Psoas muscle (tissue), 8 donors: Measurements from ENCODE around the gene PLEKHG5. TPM values are rescaled to one million over a fixed set of nuclear protein-coding genes. Genes with fewer than 3 reads are reported as not detected.

ENCODE experiments used
- ATAC-seq, 4 donors: fragments of 200-7000 bp; cut with Tn5 transposase; one replicate each; pipeline ENCODE4 v1.9.1; 2020; ENCODE audit warnings: moderate library complexity in 3 of 4, mild to moderate bottlenecking in 2 of 4
- DNase-seq, 2 donors: peaks; one replicate each; pipeline ENCODE4 v3.0.0-alpha.2; 2020
- H3K27ac ChIP-seq: fragments of 200-600 bp; one replicate; pipeline ENCODE4 v1.8.0; 2022
- H3K27me3 ChIP-seq, 3 donors: fragments of 200-600 bp in 1 of 3; one replicate each; pipeline versions ENCODE4 v1.6.1 to v1.8.0; 2013 to 2022; ENCODE audit warnings: low read length in 2 of 3, mild to moderate bottlenecking in 2 of 3, moderate library complexity in 1 of 3; ENCODE audit not compliant: insufficient read depth in 3 of 3
- H3K36me3 ChIP-seq, 2 donors: fragments of 200-600 bp in 1 of 2; one replicate each; pipeline versions ENCODE4 v1.6.1 to v1.8.0; 2013 to 2022; ENCODE audit warnings: low read depth in 1 of 2, mild to moderate bottlenecking in 1 of 2, moderate library complexity in 1 of 2; ENCODE audit not compliant: insufficient read depth in 1 of 2
- H3K4me1 ChIP-seq: fragments of 200-600 bp; one replicate; pipeline ENCODE4 v1.8.0; 2022
- H3K4me3 ChIP-seq: fragments of 200-600 bp; one replicate; pipeline ENCODE4 v1.8.0; 2022; ENCODE audit warnings: mild to moderate bottlenecking
- H3K9me3 ChIP-seq: fragments of 200-600 bp; one replicate; pipeline ENCODE4 v1.8.0; 2022
- CTCF ChIP-seq: fragments of 200-600 bp; IDR thresholded peaks from one replicate; pipeline ENCODE4 v1.8.0; 2022; ENCODE audit warnings: antibody characterized with exemption
- WGBS, 3 donors: extraction: QIAGEN DNeasy Blood & Tissue Kit; methylation state at CpG; one replicate each; pipeline versions ENCODE4 v1.1.6 to v1.1.7; 2013; 5-methylcytosine and 5-hydroxymethylcytosine counted together
- intact Hi-C, 2 donors: fragments of 100-400 bp; cut with DNase I; formaldehyde crosslinking; loops; one replicate each; pipeline versions ENCODE4 v1.11.0 to v1.14.2; 2022
- polyA plus RNA-seq, 3 donors: library from polyadenylated mRNA; stranded (reverse); fragments of 200-250 nt; gene quantifications; one replicate each; pipeline ENCODE4 v1.2.3, GENCODE V29; 2013
- total RNA-seq, 4 donors: library from RNA; stranded (reverse); fragmentation: NEBNext Ultra II Directional in 2 of 4; extraction: Animal tissue kit (Norgen Biotek cat#: 25700) in 2 of 4; gene quantifications; one replicate each; pipeline versions ENCODE4 v1.2.1 to v1.2.4, GENCODE V29; 2021 to 2023
- donor health status: healthy with polysubstance abuse.
- donor health status: DM: no; HTN: no; CAD: no; lungs with moderate emphysema.
- donor health status: Bipolar disorder and iron deficiency.
- donor health status: healthy.
- donor health status: DM: yes; HTN: yes; CAD: no.
- donor health status: DM: no; HTN: no; CAD: no.
- donor health status: DM: no; HTN: no; CAD: no.
- donor health status: DM: yes; HTN: yes; CAD: no.

Gene PLEKHG5
- total and polyA plus RNA-seq, 7 donors: 1.5 to 3.3 (median 2.6) TPM

- intact Hi-C loops: no loop called here
- WGBS, 3 donors: 47 to 53% (median 49%) methylated on average over 8 of the region's 8 CpGs
- no peak for ATAC-seq
Observed at GRCh38 chr1:6417961-6418667, 73.4 kb downstream of the PLEKHG5 start.

More at GRCh38 chr1:6417961-6418667, 73.4 kb downstream of the PLEKHG5 start:
- no peak for DNase-seq
- no peak overlapping the region for H3K4me3 ChIP-seq
- no peaks in the 10 kb centered on the region for H3K9me3 ChIP-seq
- no peaks in the 10 kb centered on the region for H3K36me3 ChIP-seq
- H3K27ac ChIP-seq: no peak overlapping the region
- H3K27me3 ChIP-seq: peaks cover 0 to 97% (median 43%) of the 10 kb centered on the region in 3 donors
- TF ChIP-seq CTCF: no peak
- H3K4me1 ChIP-seq: peaks cover 18% of the 10 kb centered on the region

Other genes starting within 250 kb of the PLEKHG5 start
- gene HES3, start 247.5 kb downstream of the PLEKHG5 start, total RNA-seq: not detected
- not detected for gene HES3, start 247.5 kb downstream of the PLEKHG5 start, polyA plus RNA-seq
- gene GPR153, start 230.6 kb downstream of the PLEKHG5 start, total RNA-seq: 1 to 10 TPM; 2.2 to 3.5 (median 2.9) TPM
- 1 to 10 TPM in 1 of 3 donors, under 1 TPM in 2; 0.49 to 1.6 (median 0.75) TPM for gene GPR153, start 230.6 kb downstream of the PLEKHG5 start, polyA plus RNA-seq
- 1 to 10 TPM; 3.5 to 4.9 (median 4.0) TPM for gene ACOT7, start 97.9 kb downstream of the PLEKHG5 start, total RNA-seq
- 10 to 100 TPM in 1 of 3 donors, 1 to 10 TPM in 2; 2.3 to 12.4 (median 4.9) TPM for gene ACOT7, start 97.9 kb downstream of the PLEKHG5 start, polyA plus RNA-seq
- gene HES2, start 71.7 kb downstream of the PLEKHG5 start, total RNA-seq: under 1 TPM in 1 of 4 donors, not detected in 3; 0.06 TPM
- under 1 TPM in 1 of 3 donors, not detected in 2; 0.13 TPM for gene HES2, start 71.7 kb downstream of the PLEKHG5 start, polyA plus RNA-seq
- gene ESPN, start 66.9 kb downstream of the PLEKHG5 start, total RNA-seq: not detected
- gene ESPN, start 66.9 kb downstream of the PLEKHG5 start, polyA plus RNA-seq: under 1 TPM in 1 of 3 donors, not detected in 2; 0.12 TPM
- gene TNFRSF25, start 25.5 kb downstream of the PLEKHG5 start, total RNA-seq: 1 to 10 TPM; 1.5 to 2.6 (median 2.2) TPM
- gene TNFRSF25, start 25.5 kb downstream of the PLEKHG5 start, polyA plus RNA-seq: 1 to 10 TPM; 1.5 to 2.7 (median 1.6) TPM
- 10 to 100 TPM; 17.1 to 26.1 (median 22.8) TPM for gene NOL9, start 62.8 kb upstream of the PLEKHG5 start, total RNA-seq
- gene NOL9, start 62.8 kb upstream of the PLEKHG5 start, polyA plus RNA-seq: 10 to 100 TPM in 1 of 3 donors, 1 to 10 TPM in 2; 5.0 to 10.6 (median 9.5) TPM
- not detected for gene TAS1R1, start 63.6 kb upstream of the PLEKHG5 start, total RNA-seq
- gene TAS1R1, start 63.6 kb upstream of the PLEKHG5 start, polyA plus RNA-seq: under 1 TPM in 2 of 3 donors, not detected in 1; 0.04 to 0.16 TPM
- 10 to 100 TPM in 3 of 4 donors, 1 to 10 TPM in 1; 3.7 to 12.0 (median 11.4) TPM for gene ZBTB48, start 88.3 kb upstream of the PLEKHG5 start, total RNA-seq
- gene ZBTB48, start 88.3 kb upstream of the PLEKHG5 start, polyA plus RNA-seq: 10 to 100 TPM in 2 of 3 donors, 1 to 10 TPM in 1; 9.7 to 16.6 (median 15.1) TPM
- gene KLHL21, start 111.2 kb upstream of the PLEKHG5 start, total RNA-seq: 100 to 1,000 TPM in 3 of 4 donors, 10 to 100 TPM in 1; 87.3 to 253 (median 113) TPM
- gene KLHL21, start 111.2 kb upstream of the PLEKHG5 start, polyA plus RNA-seq: 100 to 1,000 TPM in 2 of 3 donors, 10 to 100 TPM in 1; 83.1 to 200 (median 120) TPM
- 10 to 100 TPM in 1 of 4 donors, 1 to 10 TPM in 3; 5.4 to 21.3 (median 8.2) TPM for gene PHF13, start 122.1 kb upstream of the PLEKHG5 start, total RNA-seq
- gene PHF13, start 122.1 kb upstream of the PLEKHG5 start, polyA plus RNA-seq: 1 to 10 TPM; 4.8 to 7.5 (median 7.1) TPM
- gene THAP3, start 133.2 kb upstream of the PLEKHG5 start, total RNA-seq: 10 to 100 TPM in 2 of 4 donors, 1 to 10 TPM in 2; 8.9 to 18.8 (median 13.4) TPM
- gene THAP3, start 133.2 kb upstream of the PLEKHG5 start, polyA plus RNA-seq: 10 to 100 TPM; 19.6 to 40.1 (median 22.8) TPM
- gene DNAJC11, start 210.1 kb upstream of the PLEKHG5 start, total RNA-seq: 10 to 100 TPM; 40.4 to 58.8 (median 51.1) TPM
- 10 to 100 TPM; 28.2 to 65.4 (median 63.9) TPM for gene DNAJC11, start 210.1 kb upstream of the PLEKHG5 start, polyA plus RNA-seq